ENCODE results near the gene EEIG2. TPM values are rescaled to one million over a fixed set of nuclear protein-coding genes. Genes with fewer than 3 reads are reported as not detected.
A peak's percentile ranks its signal among the peaks of the same experiment; 100 is the strongest.

Gene EEIG2
- total and polyA plus RNA-seq, 9 of the 15 experiments (the other 6 are each of a cell fraction or from before 2014, with no cell fraction given) = 6.1 to 26.9 (median 15.2) TPM

GRCh38 chr1:108559215-108560186 lies at the start of gene EEIG2 (continued):
- TF ChIP-seq CREM (IDR thresholded peaks at IDR 0.05; ENCODE audit: low read depth) (peak; percentile 92), CTCFL (IDR thresholded peaks at IDR 0.05; ENCODE audit: borderline replicate concordance, insufficient read depth, low read depth, low read length, poor library complexity, severe bottlenecking) (peak; percentile 91), ETV1 (tag; conservative IDR thresholded peaks at IDR 0.05; ENCODE audit: low read depth) (peak; percentile 45; the same call in 1 of the 2 replicates), ZBTB43 (CRISPR knock-in tag; IDR thresholded peaks at IDR 0.05) (no peak), MAX (CRISPR knock-in tag; IDR thresholded peaks at IDR 0.05) (peak; percentile 36), KLF13 (tag; IDR thresholded peaks at IDR 0.05; ENCODE audit: borderline replicate concordance, low read depth) (no peak), ZNF766 (CRISPR knock-in tag; conservative IDR thresholded peaks at IDR 0.05) (no peak; the same call in 1 of the 2 replicates), KDM1A (IDR thresholded peaks at IDR 0.05) (peak; percentile 34; a peak in 3 of 4 replicates), VEZF1 (CRISPR knock-in tag; IDR thresholded peaks at IDR 0.05) (peak; percentile 85), BCOR (IDR thresholded peaks at IDR 0.05) (peak; percentile 87), SOX6 (IDR thresholded peaks at IDR 0.05) (peak; percentile 67; the same call in 1 of the 2 replicates), NFATC3 (IDR thresholded peaks at IDR 0.05) (peak; percentile 80; the same call in 1 of the 2 replicates), HMGN3 (IDR thresholded peaks at IDR 0.05; ENCODE audit: borderline replicate concordance, extremely low read depth, insufficient read length, low read depth, low read length) (no peak), LEF1 (IDR thresholded peaks at IDR 0.05) (peak; percentile 80), MYC (IDR thresholded peaks at IDR 0.05; ENCODE audit: low read depth, low read length) (peak; percentile 57), MYC (CRISPR knock-in tag; IDR thresholded peaks at IDR 0.05; ENCODE audit: borderline replicate concordance, low read depth) (no peak), ZKSCAN1 (IDR thresholded peaks at IDR 0.05; ENCODE audit: low read depth, low read length) (0 out of 2 replicates have a peak, but pooled peaks have one; percentile 20), JUND (IDR thresholded peaks at IDR 0.05; ENCODE audit: borderline replicate concordance, low read depth, low read length) (peak; percentile 55), JUND (tag; IDR thresholded peaks at IDR 0.05; ENCODE audit: borderline replicate concordance, low read depth, low read length) (no peak; the same call in 2 of the 3 replicates), KDM2B (CRISPR knock-in tag; IDR thresholded peaks at IDR 0.05) (0 out of 2 replicates have a peak, but pooled peaks have one; percentile 76), HNRNPK (IDR thresholded peaks at IDR 0.05; ENCODE audit: low read depth, low read length, poor library complexity, severe bottlenecking) (no peak), SMARCA5 (IDR thresholded peaks at IDR 0.05) (peak; percentile 78; the same call in 1 of the 2 replicates), MECOM (CRISPR knock-in tag; IDR thresholded peaks at IDR 0.05) (peak; percentile 69; the same call in 1 of the 2 replicates)

All from K562 (cell line).